Testis (tissue), 2 donors: Measurements from ENCODE around the gene NRN1.

ENCODE experiments used
- CTCF ChIP-seq, 3 experiments: fragments of 450-650 bp in 2 of 3; fragments of 200-600 bp in 1 of 3; sonication (generic) in 1 of 3; IDR thresholded peaks; one replicate each; pipeline ENCODE4 v1.5.1; 2016 to 2019; ENCODE audit warnings: antibody characterized with exemption in 3 of 3, mild to moderate bottlenecking in 2 of 3, moderate library complexity in 1 of 3
- POLR2A ChIP-seq: fragments of 450-650 bp; IDR thresholded peaks from one replicate; pipeline ENCODE4 v1.6.1; 2017; ENCODE audit warnings: antibody characterized with exemption, mild to moderate bottlenecking, moderate library complexity

- no peak for TF ChIP-seq CTCF (IDR thresholded peaks at IDR 0.05)
- TF ChIP-seq POLR2A, result no peak
Measured at GRCh38 chr6:5995658-5995948, 11.1 kb downstream of the NRN1 start.
